GDM1 (cell line): ENCODE measurements around the gene KCNAB1.
"Not testable (repeated sequence)": the region's sequence is repeated elsewhere in the genome, so short reads cannot be mapped to it uniquely, and the experiment has no call there.

Experiments
- DNase-seq: peaks from one replicate; lab custom pipeline; 2025; lab: John Stamatoyannopoulos, UW

KCNAB1 gene

DNA sequence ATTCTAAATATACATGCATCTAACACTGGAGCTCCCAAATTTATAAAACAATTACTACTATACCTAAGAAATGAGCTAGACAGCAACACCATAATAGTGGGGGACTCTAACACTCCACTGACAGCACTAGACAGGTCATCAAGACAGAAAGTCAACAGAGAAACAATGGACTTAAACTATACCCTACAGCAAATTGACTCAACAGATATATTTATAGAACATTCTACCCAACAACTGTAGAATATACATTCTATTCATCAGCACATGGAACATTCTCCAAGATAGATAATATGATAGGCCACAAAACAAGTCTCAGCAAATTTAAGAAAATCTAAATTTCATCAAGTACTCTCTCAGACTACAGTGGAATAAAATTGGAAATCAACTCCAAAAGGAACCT, 102.0 kb downstream of the KCNAB1 start:
- not testable (repeated sequence) for DNase-seq

DNA sequence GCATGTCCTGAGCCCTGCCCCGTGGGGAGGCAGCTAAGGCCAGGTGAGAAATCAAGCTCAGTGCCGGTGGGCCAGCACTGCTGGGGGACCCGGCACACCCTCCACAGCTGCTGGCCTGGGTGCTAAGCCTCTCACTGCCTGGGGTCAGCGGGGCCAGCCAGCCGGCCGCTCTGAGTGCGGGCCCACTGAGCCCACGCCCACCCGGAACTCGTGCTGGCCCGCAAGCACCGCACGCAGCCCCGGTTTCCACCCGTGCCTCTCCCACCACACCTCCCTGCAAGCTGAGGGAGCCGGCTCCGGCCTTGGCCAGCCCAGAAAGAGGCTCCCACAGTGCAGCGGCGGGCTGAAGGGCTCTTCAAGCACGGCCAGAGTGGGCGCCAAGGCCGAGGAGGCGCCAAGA, 103.7 kb downstream of the KCNAB1 start:
- not testable (repeated sequence) for DNase-seq

DNA sequence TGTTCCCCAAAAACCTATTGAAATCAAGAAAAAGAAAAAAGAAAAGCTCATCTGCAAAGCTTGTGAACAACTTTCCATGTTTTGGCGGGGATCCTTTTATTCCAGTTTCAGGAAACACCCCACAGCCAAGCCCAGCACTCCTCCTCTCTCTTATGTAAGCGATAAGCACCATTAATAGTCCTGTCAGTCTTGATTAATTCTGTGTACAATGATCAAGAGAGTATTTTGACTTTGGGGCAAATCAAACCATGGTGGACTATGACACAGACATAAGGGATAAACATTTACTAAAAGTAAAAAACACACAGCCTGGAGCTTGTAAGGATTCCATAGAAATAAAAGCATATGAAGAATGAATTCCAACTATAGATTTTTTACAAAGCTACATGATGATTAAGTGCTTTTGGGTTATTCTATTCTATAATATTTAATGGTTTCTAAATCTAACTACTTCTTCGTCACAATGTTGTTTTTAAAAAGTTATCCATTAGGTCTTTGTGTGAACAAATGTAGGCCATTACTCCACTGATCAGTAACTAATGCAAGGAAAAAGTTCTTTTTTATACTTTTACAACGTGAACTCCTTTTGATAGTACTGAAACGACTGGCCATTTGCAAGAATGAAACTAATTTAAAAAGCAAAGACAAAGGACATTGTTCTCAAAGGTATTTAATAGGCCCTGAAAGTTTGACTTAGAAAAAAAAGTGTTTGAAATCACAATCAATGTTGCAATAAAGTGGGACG, 106.5 kb downstream of the KCNAB1 start:
- DNase-seq = no peak

DNA sequence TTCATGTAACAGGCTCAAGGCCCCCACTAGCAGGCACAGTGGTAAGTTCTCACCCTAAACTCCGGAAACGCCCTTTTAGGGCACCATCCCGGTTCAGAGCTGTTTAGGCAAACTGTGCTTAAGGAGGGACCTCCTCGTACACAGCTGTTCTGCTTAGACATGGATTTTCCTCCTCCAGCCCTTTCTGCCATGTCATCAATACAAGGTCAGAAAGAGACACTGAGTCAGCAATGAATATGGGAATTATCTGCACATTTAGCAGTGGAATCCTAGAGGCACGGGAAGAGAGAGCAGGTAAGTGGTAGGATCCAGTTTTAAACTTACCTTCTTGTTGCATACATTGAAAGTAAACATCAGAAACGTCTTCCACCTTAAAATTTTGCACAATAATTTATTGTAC, 107.3 kb downstream of the KCNAB1 start:
- no peak for DNase-seq

DNA sequence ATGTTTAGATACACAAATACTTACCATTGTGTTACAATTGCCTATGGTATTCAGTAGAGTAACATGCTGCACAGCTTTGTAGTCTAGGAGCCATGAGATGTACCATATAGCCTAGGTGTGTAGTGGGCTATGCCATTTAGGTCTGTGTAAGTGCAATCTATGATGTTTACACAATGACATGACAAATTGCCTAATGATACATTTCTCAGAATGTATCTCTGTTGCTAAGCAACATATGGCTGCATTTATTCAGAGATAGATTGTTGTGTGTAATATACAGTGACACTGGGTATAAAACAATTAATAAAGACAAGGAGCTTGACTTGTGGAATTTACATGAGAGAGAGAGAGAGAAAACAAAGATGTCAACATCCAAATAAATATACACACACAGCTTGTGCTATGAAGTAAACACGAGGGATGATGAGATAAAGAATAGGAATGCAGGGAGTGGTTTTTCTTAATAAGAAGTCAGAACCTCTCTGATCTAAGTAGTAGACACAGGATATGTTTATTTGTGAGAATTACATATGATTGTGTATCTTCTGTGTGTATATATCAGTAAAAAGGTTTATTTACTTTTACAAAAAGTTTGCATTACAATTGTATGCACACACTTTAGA, 110.0 kb downstream of the KCNAB1 start:
- DNase-seq = no peak

DNA sequence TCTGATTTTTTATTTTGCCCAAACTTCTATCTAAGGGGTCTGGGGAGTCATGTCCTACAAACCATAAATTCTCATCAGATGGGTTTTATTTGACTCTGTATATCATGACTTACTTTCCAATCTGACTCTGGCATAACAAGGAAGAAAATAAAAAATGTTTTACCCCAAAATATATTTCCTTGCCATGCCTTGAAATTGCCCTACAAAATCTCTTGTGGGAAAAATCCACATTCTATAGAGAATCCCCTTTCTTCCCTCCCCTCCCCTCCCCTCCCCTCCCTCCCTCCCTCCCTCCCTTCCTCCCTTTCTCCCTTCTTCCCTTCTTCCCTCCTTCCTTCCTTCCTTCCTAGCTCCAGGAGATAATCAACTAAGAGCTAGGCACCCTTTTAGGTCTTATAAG, 110.8 kb downstream of the KCNAB1 start:
- not testable (repeated sequence) for DNase-seq

DNA sequence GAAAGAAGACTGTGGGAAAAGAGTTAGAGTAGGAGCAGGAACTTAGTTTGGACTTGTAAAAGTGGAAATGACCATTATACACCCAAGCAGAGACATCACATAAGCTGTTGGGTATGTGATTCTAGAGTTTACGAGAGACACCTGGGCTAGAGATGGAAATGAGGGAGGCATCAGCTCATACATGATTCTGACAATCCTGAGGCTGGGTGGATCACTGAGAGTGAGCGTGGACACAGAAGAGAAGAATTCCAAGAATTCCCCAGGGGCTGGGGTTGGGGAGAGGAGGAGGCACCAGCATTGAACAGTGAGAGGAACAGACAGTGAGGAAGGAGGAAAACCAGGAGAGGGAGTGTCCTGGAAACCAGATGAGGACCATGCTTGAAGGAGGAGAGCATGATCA, 113.5 kb downstream of the KCNAB1 start:
- DNase-seq = no peak

DNA sequence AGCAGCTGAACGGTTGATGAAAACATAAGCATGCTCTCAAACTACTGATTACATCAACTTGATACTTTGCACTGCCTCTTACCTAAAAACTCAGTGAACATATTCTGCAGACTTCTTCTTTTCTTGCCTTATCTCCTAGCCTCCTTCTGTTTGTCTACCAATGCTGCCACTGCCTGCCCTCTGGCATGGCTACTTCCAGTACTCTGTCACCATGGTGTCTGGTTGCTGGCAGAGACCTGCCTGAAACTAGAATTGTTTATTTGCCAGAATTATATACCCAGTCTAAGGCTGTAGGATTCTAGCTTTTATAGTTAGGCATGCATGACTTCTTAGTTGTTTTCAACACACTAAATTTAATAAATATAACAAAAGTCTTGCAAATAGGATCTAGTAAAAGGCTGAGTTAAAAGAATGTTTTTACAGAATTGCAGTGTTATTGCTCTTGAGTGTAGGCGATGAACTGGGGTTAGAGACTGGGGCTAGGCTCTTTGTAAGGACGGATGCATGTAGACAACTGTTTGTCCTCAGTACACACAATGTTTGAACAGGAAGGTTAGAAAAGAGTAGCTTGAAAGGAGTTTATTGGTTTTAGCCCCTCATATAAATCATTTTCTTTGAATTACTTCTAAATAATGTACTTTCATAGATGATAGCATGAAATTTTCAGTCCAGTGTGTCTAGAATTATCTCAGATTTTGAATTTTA, 116.3 kb downstream of the KCNAB1 start:
- no peak for DNase-seq

DNA sequence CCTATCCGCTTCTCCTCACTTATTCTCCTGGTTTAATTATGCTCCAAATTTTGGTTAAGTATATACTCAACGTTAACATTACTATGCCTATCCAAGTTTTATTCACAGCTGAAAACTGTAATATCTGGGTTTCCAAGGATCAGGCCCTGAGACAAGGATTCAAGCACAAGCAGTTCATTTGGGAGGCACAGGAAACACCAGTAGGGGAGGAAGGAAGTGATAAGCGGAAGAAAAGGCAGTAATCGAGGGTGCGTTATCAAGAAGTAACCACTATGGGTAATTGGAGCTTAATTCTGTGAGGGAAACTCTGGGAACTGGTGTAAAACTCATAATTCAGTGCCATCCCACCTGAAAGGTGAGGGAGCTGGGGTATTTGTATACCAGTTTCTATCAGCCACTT, 120.3 kb downstream of the KCNAB1 start:
- DNase-seq = peak; percentile 9

DNA sequence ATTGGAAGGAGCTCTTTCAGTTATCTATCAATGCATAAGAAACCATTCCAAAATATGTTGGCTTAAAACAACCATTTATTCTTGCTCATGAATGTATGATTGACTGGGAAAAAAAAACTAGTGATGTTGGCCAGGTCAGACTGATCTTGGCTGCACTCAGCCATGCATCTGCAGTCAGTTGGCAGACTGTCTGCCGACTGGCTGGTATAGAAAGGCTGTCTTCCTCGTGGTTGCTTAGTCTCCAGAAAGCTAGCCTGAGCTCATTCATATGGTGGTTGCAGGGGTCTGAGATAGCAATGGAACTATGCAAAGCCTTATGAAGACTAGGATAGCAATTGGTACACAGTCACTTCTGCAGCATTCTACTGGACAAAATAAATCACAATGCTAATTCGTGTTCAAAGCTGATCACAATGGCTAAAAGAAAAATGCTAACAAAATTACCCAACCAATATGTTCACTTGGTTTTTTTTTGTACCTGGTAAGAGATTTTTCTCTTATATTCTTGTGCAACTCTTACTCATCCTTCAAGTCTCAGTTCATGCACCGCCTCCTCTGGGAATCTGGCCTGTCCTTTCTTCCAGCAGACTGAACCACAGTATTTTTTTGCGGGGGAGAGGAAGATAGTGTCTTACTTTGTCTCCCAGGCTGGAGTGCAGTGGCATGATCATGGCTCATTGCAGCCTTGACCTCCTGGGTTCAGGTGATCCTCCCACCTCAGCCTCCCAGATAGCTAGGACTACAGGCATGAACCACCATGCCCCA, 126.8 kb downstream of the KCNAB1 start:
- no peak for DNase-seq

DNA sequence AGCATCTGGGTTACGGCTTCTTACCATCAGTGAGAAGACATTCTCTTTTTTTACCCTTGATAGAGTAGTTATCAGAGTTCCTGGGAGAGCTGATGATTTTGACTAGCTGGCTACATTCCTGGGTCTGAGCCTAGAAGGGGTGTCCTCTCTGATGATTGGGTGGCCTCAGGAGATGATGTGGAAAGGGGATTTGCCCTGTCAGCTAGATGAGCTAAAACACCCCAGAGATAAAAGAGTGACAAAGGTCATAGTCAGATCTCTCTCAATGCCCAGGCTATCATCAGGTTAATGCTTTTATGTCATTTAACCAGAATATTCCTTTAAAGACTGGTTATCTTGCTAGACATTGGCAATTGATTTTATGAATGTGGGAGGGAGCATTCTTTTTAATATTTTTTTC, 130.2 kb downstream of the KCNAB1 start:
- DNase-seq = no peak

DNA sequence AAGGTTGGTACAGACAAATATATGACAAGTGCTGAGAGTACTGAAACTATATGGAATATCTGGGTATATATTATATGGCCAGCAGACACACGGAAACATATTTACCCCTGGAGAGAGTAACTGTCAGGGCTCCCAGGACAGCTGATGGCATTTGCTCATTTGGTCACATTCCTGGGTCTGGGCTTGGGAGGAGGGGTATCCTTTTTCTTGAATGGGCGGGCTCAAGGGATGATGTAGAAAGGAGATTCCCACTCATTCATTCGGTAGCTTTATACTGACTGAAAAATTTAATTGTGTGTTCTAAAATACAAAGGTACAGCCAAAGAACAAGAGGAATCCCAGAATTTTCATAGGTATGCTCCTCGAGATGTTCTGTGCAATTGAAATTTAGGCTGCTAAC, 131.0 kb downstream of the KCNAB1 start:
- no peak for DNase-seq

DNA sequence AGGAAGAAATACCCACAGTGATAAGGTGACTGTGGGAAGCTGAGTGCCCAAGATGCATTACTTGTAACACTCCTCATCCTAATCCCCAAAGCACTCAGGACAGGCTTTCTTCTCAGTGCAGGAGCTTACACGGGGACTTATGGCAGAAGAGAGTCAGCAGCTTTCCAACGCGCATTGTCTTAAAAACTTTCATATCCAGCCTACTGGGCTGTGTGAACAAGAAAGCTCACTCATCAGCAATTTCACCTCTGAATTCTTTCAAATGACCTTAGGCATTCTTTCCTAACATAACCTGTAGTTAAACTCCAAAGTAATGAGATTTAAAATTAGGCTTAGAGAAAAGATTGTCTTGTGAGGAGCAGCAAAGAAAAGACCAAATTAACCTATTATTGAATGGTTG, 132.3 kb downstream of the KCNAB1 start:
- no peak for DNase-seq

DNA sequence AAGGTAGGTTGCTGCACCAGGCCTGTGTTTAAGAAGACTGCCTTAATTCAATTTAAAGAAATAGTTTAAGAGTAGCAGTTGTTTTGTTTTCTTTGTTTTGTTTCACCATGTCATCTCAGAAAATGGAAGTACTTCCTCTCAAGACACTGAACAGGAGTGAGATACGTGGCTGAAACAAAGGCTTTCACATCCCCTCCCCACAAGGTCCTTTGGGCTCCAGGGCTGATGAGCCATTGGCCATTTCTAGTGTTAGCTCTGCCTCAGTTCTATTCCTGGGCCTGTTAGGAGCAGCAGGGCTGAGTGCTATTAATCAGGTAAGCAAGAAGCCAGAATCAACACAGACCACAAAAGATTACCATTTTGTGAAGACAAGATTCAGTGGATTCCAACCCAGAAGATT, 132.8 kb downstream of the KCNAB1 start:
- no peak for DNase-seq

DNA sequence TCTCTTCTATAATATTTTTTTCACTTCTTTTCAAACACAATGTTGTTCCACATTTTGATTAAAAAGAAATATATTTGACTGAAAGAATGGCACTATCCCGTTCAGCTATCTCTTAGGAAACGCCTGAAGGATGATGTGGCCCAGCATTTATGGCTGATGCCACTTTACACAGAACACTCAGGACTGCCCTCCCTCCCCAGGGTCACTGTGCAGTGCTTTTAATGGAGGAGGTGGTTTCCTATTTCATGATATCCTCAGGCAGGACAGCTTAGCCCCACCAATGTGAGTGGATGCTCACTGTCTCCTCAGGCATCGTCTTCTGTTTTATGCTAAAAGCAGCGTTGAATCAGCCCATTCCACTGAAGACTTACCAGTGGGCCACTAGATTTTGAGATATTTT, 135.9 kb downstream of the KCNAB1 start:
- no peak for DNase-seq

DNA sequence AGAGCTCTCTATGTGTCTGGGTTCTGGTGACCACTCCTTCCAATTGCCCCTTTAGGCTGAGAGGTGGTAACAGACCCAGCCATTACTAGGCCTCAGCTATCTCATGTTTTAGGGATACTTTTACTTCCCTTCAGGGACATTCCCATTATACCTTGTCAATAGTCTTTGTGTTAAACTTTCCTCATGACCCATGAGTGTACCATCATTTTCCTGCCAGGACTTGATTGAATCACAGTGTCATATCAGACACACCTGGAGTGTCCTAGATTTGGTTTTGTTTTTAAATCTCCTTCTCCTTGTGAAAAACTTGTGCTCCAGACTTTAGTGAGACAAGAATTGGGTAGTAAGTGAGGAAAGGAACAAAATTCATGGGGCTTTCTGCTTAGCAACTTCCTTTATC, 136.6 kb downstream of the KCNAB1 start:
- DNase-seq = no peak

DNA sequence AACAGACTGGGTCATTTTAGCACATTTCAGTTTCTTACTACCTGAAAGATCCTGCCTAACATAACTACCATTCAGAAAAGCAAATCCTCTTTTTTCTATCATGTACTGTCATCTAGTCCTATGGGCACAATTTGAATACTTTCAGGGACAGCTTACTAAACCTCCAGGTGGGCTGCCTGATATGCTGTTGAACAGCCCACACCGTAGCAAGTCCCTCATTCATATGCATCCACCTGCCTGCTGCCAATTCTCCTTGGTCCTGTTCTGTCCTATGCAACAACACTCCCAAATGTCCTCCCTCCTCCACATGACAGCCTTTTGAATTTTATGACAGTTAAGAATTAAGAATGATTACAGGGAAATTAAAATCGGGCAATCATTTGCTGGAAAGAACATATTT, 137.9 kb downstream of the KCNAB1 start:
- no peak for DNase-seq

DNA sequence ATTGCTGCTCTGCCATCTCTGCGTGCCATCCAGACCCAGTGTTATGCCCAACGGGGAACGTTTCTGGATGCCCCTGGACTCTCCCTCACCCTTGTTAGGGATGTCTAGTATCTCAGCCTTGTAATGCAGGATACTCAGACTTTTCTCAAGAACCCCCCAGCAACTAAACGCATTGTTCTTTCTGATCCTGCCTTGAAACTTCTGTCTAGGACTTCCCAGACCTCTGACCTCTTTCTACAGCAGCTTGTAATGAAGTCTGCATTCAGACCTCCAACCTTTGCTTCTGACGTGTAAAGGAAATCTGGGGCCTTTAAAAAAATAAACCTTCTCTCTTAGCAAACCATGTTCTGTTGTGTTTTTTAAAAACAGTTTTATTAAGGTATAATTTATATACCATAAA, 139.5 kb downstream of the KCNAB1 start:
- no peak for DNase-seq

DNA sequence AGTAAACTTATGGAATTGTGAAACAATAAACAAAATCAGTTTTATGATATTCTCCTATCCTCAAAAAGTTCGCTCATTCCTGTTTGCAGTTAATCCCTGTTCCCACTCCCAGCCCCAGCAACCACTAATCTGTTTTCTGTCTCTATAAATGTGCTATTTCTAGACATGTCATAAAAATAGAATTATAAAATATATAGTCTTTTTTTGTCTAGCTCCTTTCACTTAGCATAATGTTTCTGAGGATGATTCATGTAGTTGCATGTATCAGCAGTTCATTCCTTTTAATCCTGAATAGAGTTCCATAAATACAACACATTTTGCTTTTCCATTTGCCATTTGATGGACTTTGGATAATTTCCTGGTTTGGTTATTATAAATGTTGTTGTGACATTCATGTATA, 140.0 kb downstream of the KCNAB1 start:
- DNase-seq = no peak

DNA sequence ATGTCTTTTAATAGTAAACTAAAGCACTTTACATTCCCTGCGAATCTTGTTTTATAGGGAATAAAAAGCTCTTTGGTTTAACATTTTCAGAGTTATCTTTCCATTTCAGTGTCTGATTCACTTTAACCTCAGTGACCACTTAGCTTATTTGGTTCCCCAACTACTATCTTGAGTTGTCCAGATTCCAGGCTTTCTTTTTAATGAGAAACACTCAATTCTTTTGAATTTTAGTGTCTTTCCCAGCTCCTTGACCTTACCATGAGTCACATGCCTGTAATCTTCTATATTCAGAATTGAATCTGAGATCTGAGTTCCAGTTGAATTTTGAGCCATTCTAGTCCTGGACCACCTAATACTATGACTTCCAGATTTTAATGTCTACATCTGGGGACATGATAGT, 144.4 kb downstream of the KCNAB1 start:
- no peak for DNase-seq

DNA sequence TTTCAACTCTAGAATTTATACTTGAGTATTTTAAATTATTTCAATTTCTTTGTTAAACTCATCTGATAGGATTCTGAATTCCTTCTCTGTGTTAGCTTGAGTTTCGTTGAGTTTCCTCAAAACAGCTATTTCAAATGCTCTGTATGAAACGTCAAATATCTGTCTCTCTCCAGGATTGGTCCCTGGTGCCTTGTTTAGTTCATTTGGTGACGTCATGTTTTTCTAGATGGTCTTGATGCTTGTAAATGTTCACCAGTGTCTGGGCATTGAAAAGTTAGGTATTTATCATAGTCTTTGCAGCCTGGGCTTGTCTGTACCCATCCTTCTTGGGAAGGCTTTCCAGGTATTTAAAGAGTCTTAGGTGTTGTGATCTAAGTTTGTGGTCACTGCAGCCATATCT, 151.1 kb downstream of the KCNAB1 start:
- DNase-seq = no peak

DNA sequence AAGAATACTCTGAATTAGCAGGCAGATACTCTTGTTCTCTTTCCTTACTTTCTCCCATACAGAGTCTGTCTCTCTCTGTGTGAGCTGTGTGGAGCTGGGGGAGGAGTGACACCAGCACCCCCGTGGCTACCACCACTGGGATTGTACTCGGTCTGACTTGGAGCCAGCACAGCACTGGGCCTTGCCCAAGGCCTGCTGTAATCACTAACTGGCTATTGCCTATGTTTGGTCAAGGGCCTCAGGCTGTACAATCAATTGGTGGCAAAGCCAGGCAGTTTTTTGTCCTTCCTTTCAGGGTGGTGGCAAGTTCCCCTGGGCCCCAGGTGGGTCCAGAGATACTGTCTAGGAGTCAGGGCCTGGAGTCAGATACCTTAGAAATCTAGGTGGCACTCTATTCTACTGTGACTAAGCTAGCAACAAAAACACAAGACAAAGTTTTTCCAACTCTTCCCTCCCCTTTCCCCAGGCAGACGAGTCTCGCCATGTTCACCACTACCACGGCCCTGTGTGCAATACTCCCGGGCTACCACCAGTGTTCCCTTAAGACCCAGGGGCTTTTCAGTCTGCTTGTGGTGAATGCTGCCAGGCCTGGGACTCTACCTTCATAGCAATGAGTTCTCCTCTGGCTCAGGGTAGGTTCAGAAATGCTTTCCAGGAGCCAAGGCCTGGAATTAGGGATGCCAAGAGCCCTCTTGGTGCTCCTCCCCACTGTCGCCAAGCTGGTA, 151.8 kb downstream of the KCNAB1 start:
- no peak for DNase-seq
